NT2/D1 (cell line): ENCODE results near the gene POLRMT.

Experiments
- DNase-seq: peaks from one replicate; pipeline ENCODE4 v3.0.0-alpha.2; 2011; ENCODE audit warnings: low read depth, low spot score
- H3K27me3 ChIP-seq: 2 replicates; pipeline ENCODE4 v1.6.0; 2011; ENCODE audit warnings: mild to moderate bottlenecking; ENCODE audit not compliant: insufficient read length, insufficient read depth
- H3K36me3 ChIP-seq: 2 replicates; pipeline ENCODE4 v1.6.1; 2011; ENCODE audit warnings: mild to moderate bottlenecking, low read length, mixed read lengths; ENCODE audit not compliant: insufficient read depth, insufficient read length
- H3K4me1 ChIP-seq: 2 replicates; pipeline ENCODE4 v1.5.1; 2011; ENCODE audit not compliant: insufficient read depth, insufficient read length
- H3K4me3 ChIP-seq: 2 replicates; pipeline ENCODE4 v1.5.1; 2011; ENCODE audit warnings: low read depth; ENCODE audit not compliant: insufficient read length
- H3K9ac ChIP-seq: 2 replicates; pipeline ENCODE4 v1.6.0; 2011; ENCODE audit warnings: low read depth; ENCODE audit not compliant: insufficient read length
- H3K9me3 ChIP-seq: 2 replicates; pipeline ENCODE4 v1.5.1; 2011; ENCODE audit warnings: mild to moderate bottlenecking, low read length; ENCODE audit not compliant: insufficient read depth
- SUZ12 ChIP-seq: IDR thresholded peaks from 2 replicates; pipeline ENCODE4 v1.6.1; 2011; ENCODE audit not compliant: insufficient read length, insufficient read depth; ENCODE audit errors: extremely low read depth
- YY1 ChIP-seq: IDR thresholded peaks from 2 replicates; pipeline ENCODE4 v1.6.1; 2011; ENCODE audit not compliant: insufficient read length, insufficient read depth
- ZNF274 ChIP-seq: IDR thresholded peaks from 2 replicates; pipeline ENCODE4 v1.6.1; 2011; ENCODE audit warnings: mild to moderate bottlenecking, low read depth, low read length

Gene POLRMT

DNA sequence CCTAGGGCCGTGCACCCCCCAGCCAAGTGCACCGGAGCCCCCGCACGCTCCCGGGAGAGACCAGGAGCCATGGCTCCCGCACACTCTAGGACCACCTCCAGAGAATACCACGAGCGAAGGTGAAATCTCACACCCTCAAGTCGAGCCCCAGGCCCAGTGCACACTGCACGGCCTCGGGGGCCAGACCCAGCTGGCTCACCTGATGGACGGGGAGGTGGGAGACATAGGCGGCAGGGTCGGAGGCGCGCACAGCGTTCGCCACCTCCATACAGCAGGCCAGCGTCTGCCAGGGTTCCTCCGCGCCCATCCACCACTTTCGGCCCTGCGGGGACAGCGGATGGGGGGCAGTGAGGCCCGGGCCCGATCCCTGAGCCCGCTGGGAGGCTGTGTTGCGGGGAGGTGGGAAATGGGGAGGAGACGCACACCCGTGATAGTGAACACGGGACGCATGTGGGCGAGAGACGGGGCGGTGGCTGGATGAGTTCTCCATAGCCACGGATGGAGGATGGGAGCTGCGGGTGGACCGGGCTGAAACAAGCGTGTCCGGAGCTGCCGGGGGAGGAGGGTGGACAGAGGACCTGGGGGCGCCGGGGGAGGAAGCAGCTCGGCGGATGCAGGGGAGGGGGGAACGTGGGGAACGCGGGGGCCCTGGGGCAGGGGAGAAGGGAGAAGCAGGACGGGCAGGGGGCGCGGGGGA is 13.0 kb downstream of the POLRMT start:
- no peak for DNase-seq
- no peak overlapping the region for H3K9ac ChIP-seq
- peaks cover 83% of the 10 kb centered on the region for H3K36me3 ChIP-seq
- H3K4me3 ChIP-seq = no peak overlapping the region
- no peak for TF ChIP-seq YY1
- no peak for TF ChIP-seq SUZ12
- no peak for TF ChIP-seq ZNF274
- peaks cover 3% of the 10 kb centered on the region for H3K4me1 ChIP-seq
- H3K9me3 ChIP-seq = no peaks in the 10 kb centered on the region
- no peaks in the 10 kb centered on the region for H3K27me3 ChIP-seq

DNA sequence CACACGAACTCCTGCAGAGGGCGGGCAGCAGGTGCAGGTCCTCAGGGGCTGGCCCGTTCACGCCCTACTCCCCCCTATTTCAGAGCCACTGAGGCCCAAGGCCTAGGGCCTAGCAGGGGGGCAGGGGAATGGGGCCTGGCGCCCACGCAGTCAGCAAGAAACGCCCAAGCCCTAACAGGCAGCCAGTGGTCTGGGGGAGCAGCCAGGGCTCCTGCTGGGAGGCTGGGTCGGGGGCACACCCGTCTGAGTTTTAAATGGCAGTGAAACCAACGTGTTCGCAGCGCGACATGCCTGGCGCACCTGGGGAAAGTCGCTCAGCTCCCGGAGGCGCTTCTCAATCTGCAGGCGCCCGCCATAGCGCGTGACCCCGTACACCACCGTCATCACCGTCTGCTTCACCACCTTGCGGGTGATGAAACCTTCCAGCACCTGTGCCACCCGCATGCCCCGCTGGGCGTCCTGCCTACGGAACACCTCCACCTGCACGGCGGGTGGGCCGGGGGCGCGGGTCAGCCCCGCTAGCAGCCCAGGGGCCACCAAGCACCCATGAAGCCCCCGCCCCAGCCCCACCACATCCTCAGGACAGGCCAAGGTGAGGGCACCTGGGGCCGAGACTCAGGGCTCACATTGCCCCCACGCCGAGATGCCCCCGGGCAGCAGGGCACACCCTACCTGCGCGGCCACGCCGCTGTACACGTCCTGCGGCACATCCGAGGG is 13.9 kb downstream of the POLRMT start:
- Histone ChIP-seq H3K9me3 (no peaks in the 10 kb centered on the region), H3K9ac (no peak overlapping the region), H3K4me1 (no peaks in the 10 kb centered on the region), H3K4me3 (no peak overlapping the region), H3K27me3 (no peaks in the 10 kb centered on the region), H3K36me3 (peaks cover 81% of the 10 kb centered on the region)
- TF ChIP-seq ZNF274 (no peak), YY1 (no peak), SUZ12 (no peak)
- DNase-seq = no peak

DNA sequence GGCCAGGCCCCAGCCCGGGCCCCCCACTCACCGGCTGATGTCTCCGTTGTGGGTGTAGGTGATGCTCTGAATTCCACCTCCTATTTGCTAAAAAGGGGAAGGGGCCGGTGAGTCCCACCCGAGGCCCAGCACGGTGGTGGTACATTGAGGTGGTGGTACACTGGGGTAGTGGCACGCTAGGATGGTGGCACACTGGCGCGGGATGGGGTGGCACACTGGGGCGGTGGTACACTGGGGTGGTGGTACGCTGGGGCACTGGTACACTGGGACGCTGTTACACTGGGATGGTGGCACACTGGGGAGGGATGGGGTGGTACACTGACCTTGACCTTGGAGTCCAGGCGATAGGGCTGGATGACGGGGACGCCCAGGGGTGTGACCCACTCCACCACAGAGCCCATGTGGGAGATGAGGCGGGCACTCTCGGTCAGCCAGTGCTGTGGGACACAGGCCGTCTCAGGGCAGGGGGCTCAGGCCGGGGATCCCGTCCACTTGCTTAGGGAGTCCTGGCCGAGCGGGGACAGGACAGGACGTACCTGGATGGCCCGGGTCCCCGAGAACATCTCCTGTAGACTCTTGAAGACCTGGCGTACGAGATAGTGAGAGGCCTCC is 14.6 kb downstream of the POLRMT start:
- no peaks in the 10 kb centered on the region for H3K9me3 ChIP-seq
- no peaks in the 10 kb centered on the region for H3K27me3 ChIP-seq
- H3K4me1 ChIP-seq = no peaks in the 10 kb centered on the region
- no peak overlapping the region for H3K9ac ChIP-seq
- TF ChIP-seq YY1 (no peak), ZNF274 (no peak), SUZ12 (no peak)
- peaks cover 80% of the 10 kb centered on the region for H3K36me3 ChIP-seq
- H3K4me3 ChIP-seq = no peak overlapping the region
- DNase-seq = no peak

DNA sequence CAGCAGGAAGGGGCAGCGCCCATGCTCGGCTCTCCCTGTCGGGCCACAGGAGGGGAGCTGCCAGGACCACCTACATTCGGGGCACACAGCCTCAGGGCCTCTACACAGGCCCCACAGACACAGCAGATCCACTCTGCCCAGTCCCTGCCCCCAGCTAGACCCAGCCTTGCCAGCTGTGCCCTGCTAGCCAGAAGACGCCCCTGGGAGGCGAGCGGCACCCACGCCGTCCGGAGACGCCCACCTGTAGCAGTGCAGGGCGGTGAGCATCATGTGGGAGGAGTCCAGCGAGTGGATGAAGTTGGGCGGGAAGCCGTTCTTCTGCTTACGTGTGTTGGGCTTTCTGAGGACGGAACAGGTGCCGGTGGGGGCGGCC is 15.1 kb downstream of the POLRMT start:
- H3K36me3 ChIP-seq = peaks cover 75% of the 10 kb centered on the region

DNA sequence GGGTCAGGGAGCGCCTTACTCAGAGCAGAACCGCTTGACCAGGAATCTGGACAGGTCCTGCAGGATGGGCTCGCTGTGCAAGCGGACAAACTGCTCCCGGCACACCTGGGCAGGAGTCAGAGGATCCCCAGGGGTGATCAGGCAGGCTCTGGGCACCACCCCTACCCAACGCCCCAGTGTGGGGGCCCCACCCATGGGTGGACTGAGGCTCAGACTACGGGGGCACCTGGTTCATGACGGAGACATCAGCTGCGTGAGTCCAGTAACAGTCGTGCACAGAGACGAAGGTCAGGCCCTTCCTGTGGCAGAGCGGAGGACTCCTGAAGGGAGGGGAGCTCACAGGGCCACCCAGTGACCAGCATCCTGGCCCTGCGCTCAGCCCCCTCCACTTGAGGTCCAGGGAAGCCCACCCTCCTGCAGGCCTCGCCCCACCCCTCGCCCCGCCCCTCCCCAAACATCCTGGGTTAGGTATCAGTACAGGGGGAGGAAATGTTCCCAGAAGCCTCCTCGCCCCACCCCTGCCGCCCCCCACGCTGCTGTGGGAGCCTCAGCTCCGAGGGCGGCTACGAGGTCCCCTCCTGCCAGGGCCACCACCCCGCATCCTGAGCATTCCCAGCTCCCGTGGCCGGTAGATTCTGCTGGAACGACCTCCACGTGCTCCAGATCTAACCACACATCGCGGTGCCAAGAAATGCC is 15.6 kb downstream of the POLRMT start:
- Histone ChIP-seq H3K36me3 (peaks cover 75% of the 10 kb centered on the region), H3K9me3 (no peaks in the 10 kb centered on the region), H3K4me3 (no peak overlapping the region), H3K27me3 (no peaks in the 10 kb centered on the region), H3K4me1 (no peaks in the 10 kb centered on the region), H3K9ac (no peak overlapping the region)
- no peak for DNase-seq
- TF ChIP-seq ZNF274 (no peak), YY1 (no peak), SUZ12 (no peak)

More for the DNA sequence above, 15.1 kb downstream of the POLRMT start:
- no peaks in the 10 kb centered on the region for H3K27me3 ChIP-seq
- no peaks in the 10 kb centered on the region for H3K4me1 ChIP-seq
- no peak overlapping the region for H3K9ac ChIP-seq
- no peak overlapping the region for H3K4me3 ChIP-seq
- TF ChIP-seq SUZ12 (no peak), ZNF274 (no peak), YY1 (no peak)
- no peak for DNase-seq
- no peaks in the 10 kb centered on the region for H3K9me3 ChIP-seq

DNA sequence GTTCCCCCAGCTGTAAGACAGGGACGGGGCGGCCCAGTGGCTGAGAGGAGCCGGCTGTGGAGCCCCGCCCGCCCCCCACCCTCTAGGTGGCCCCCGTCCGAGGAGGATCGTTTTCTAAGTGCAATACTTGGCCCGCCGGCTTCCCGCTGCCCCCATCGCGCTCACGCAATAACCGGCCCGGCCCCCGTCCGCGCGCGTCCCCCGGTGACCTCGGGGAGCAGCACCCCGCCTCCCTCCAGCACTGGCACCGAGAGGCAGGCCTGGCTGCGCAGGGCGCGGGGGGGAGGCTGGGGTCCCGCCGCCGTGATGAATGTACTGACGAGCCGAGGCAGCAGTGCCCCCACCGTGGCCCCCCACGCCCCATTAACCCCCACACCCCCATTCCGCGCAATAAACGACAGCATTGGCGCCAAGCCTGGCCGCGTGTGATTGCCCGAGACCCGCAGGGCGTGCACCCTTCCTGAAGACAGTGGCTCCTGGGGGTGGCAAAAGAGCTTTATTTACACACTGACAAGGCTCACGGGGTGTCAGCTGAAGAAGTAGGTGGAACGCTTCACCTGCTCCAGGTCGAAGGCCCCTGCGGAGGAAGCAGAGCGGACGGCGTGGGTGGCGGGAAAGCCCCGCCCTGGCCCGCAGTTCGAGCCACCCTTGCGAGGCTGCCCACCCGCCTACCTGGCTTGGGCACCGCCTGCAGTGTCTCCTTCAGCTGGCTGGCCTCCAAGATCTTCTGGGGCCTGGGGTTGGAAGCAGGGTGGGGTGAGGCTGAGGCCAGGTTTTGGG is 16.4 kb downstream of the POLRMT start:
- Histone ChIP-seq H3K9me3 (no peaks in the 10 kb centered on the region), H3K9ac (no peak overlapping the region), H3K36me3 (peaks cover 74% of the 10 kb centered on the region), H3K4me1 (no peaks in the 10 kb centered on the region), H3K27me3 (no peaks in the 10 kb centered on the region), H3K4me3 (no peak overlapping the region)
- TF ChIP-seq SUZ12 (no peak), ZNF274 (no peak), YY1 (no peak)
- no peak for DNase-seq
